Measurements from ENCODE around the gene SLIT1. TPM values are rescaled to one million over a fixed set of nuclear protein-coding genes. Genes with fewer than 3 reads are reported as not detected.

Gene SLIT1
- total RNA-seq, 6 experiments from 2014 or later: 0.04 to 0.29 (median 0.12) TPM; not detected in 1

DNA sequence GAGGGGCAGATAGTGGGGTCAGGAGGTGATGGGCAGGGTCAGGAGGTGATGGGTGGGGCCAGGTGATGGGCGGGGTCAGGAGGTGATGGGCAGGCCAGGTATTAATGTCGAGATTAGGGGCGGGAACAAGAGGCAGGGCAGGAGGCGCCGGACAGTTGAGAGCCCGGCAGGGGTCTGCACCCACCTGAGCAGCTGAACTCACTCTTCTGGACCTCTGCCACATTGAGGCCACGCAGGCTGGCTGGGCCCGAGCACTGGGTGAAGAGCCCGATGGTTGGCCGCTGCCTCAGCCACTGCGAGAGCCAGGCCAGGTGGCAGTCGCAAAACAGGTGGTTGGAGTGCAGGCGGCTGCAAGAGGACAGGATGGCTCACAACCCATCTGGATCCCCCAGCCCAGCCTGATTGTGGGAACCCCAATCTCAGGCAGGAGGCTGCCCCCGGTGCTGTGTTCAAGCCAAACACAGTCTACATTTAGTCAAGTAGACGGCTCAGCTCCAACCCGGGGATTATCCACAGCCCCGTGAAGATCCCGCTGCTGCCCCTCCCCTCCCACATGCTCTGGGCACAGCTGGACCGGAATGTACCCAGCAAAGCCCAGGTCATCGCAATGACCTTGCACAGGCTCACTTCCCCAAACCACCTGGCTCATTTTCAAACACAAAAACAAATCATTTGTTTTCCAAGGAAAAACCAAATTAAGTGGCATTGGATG is 122.3 kb downstream of the SLIT1 start:
- H3K4me3 ChIP-seq: no peak overlapping the region
- DNase-seq (no peak), ATAC-seq (no peak)
- H3K27ac ChIP-seq: no peak overlapping the region
- intact Hi-C loops (cut with DNase I): no loop called here
- TF ChIP-seq, protein P1, sequence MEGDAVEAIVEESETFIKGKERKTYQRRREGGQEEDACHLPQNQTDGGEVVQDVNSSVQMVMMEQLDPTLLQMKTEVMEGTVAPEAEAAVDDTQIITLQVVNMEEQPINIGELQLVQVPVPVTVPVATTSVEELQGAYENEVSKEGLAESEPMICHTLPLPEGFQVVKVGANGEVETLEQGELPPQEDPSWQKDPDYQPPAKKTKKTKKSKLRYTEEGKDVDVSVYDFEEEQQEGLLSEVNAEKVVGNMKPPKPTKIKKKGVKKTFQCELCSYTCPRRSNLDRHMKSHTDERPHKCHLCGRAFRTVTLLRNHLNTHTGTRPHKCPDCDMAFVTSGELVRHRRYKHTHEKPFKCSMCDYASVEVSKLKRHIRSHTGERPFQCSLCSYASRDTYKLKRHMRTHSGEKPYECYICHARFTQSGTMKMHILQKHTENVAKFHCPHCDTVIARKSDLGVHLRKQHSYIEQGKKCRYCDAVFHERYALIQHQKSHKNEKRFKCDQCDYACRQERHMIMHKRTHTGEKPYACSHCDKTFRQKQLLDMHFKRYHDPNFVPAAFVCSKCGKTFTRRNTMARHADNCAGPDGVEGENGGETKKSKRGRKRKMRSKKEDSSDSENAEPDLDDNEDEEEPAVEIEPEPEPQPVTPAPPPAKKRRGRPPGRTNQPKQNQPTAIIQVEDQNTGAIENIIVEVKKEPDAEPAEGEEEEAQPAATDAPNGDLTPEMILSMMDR (IDR thresholded peaks at IDR 0.05): no peak
- no peak for TF ChIP-seq POLR2A (IDR thresholded peaks at IDR 0.05)
- WGBS (ENCODE audit: insufficient coverage, low coverage, low lambda C conversion rate, missing lambda C conversion rate): 34% methylated on average over 5 of the region's 20 CpGs
- H3K4me1 ChIP-seq: no peaks in the 10 kb centered on the region
- H3K36me3 ChIP-seq: no peaks in the 10 kb centered on the region
- no peaks in the 10 kb centered on the region for H3K27me3 ChIP-seq
- no peaks in the 10 kb centered on the region for H3K9me3 ChIP-seq

DNA sequence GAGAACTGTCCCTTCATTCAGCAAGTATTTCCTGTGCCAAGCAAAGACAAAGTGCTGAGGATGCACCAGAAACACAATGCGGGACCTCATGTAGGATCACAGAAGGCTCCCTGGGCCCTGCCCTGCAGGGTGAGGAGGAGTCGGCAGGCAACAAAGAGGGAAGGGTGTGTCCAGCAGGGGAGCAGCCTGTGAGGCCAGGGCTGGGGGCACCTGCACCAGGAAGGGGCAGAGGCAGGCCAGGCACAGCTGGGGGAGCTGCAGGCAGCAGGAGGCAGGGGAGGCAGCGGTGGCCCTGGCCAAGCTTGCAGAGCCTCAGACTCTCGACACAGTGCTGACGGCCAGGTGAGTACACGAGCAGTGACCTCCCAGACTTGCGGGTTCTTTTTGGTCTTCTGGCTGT is 123.3 kb downstream of the SLIT1 start:
- DNase-seq: no peak
- ATAC-seq: no peak
- no peaks in the 10 kb centered on the region for H3K4me1 ChIP-seq
- WGBS (ENCODE audit: insufficient coverage, low coverage, low lambda C conversion rate, missing lambda C conversion rate): 63% methylated on average over 2 of the region's 7 CpGs
- no peak overlapping the region for H3K4me3 ChIP-seq
- no peaks in the 10 kb centered on the region for H3K36me3 ChIP-seq
- H3K9me3 ChIP-seq: no peaks in the 10 kb centered on the region
- intact Hi-C loops (cut with DNase I): no loop called here
- H3K27ac ChIP-seq: no peak overlapping the region
- H3K27me3 ChIP-seq: no peaks in the 10 kb centered on the region
- TF ChIP-seq, protein P1 (IDR thresholded peaks at IDR 0.05): no peak
- TF ChIP-seq POLR2A (IDR thresholded peaks at IDR 0.05): no peak

DNA sequence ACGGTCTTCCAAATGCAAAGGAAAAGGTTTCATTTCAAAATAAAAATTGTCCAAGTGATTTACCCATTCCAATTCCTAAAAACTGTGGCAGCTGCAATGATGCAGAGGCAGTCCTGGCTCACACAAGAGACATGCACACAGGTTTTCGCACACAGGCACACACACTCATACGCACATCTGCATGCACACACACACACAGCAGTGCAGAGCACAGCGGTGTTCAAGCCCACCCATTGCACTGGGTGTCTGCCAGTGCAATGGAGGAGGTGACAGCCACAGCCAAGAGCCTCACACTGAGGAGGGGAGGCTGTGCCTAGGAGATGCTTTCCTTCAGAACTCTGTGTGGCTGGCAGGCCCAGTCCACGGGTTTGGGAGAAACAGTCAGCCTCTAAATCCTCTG is 123.7 kb downstream of the SLIT1 start:
- no peak for ATAC-seq
- TF ChIP-seq, protein P1 (IDR thresholded peaks at IDR 0.05): no peak
- no peak for TF ChIP-seq POLR2A (IDR thresholded peaks at IDR 0.05)
- DNase-seq: no peak

DNA sequence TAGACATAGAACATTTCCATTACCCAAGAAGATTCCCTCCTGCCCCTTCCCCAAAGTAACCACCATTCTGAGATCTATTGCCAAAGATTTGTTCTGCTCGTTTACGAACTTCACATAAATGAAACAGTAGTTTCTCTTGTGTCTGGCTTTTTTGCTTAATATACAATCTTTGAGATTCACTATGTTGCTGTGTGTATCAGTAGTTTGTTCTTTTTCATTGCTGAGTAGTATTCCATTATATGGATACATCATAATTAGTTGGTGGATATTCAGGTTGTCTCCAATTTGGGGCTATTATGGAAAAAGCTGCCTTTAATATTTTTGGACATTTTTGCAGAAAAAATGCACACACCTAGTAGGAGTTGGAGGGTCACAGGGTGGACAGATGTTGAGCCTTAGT is 124.3 kb downstream of the SLIT1 start:
- ATAC-seq (no peak), DNase-seq (no peak)
- no peak overlapping the region for H3K4me3 ChIP-seq
- H3K9me3 ChIP-seq: no peaks in the 10 kb centered on the region
- intact Hi-C loops (cut with DNase I): no loop called here
- H3K27me3 ChIP-seq: no peaks in the 10 kb centered on the region
- H3K36me3 ChIP-seq: no peaks in the 10 kb centered on the region
- WGBS (ENCODE audit: insufficient coverage, low coverage, low lambda C conversion rate, missing lambda C conversion rate): 82% methylated on average over 2 of the region's 2 CpGs
- no peak for TF ChIP-seq POLR2A (IDR thresholded peaks at IDR 0.05)
- TF ChIP-seq, protein P1 (IDR thresholded peaks at IDR 0.05): no peak
- no peak overlapping the region for H3K27ac ChIP-seq
- no peaks in the 10 kb centered on the region for H3K4me1 ChIP-seq

More for the DNA sequence above, 123.7 kb downstream of the SLIT1 start:
- Histone ChIP-seq H3K36me3 (no peaks in the 10 kb centered on the region), H3K27ac (no peak overlapping the region), H3K4me3 (no peak overlapping the region), H3K4me1 (no peaks in the 10 kb centered on the region), H3K9me3 (no peaks in the 10 kb centered on the region), H3K27me3 (no peaks in the 10 kb centered on the region)
- intact Hi-C loops (cut with DNase I): no loop called here
- 92% methylated on average over 3 of the region's 5 CpGs for WGBS (ENCODE audit: insufficient coverage, low coverage, low lambda C conversion rate, missing lambda C conversion rate)
